CD8-positive, alpha-beta memory T cell (primary cell): ENCODE data around the gene RNF166. TPM values are rescaled to one million over a fixed set of nuclear protein-coding genes. Genes with fewer than 3 reads are reported as not detected.

Experiments
- CTCF ChIA-PET: fragments of 350-600 bp; sonication (Branson Sonifier 250); formaldehyde crosslinking; loops from one replicate; lab custom pipeline; 2021; ENCODE audit warnings: antibody characterized with exemption; lab: Charles Lee
- POLR2A ChIA-PET: fragments of 350-600 bp; sonication (Branson Sonifier 250); formaldehyde crosslinking; loops from one replicate; lab custom pipeline; 2021; ENCODE audit warnings: antibody characterized with exemption; lab: Charles Lee
- DNase-seq, 5 donors: peaks; one replicate each; pipeline versions ENCODE4 v3.0.0 to v3.0.0-alpha.2; 2020 to 2022; ENCODE audit warnings: mixed read lengths in 1 of 5
- H3K27ac ChIP-seq: one replicate; pipeline ENCODE4 v1.7.0; 2013; ENCODE audit warnings: low read depth, mild to moderate bottlenecking, low read length, moderate library complexity
- H3K27me3 ChIP-seq: 2 replicates; pipeline ENCODE4 v1.7.0; 2013; ENCODE audit warnings: low read length, mild to moderate bottlenecking; ENCODE audit not compliant: insufficient read depth, poor library complexity, severe bottlenecking
- H3K36me3 ChIP-seq: 2 replicates; pipeline ENCODE4 v1.7.0; 2013; ENCODE audit warnings: mild to moderate bottlenecking, low read length, moderate library complexity; ENCODE audit not compliant: insufficient read depth
- H3K4me1 ChIP-seq: 2 replicates; pipeline ENCODE4 v1.7.0; 2013; ENCODE audit warnings: mild to moderate bottlenecking, low read length, moderate library complexity; ENCODE audit not compliant: insufficient read depth
- H3K4me3 ChIP-seq: 2 replicates; pipeline ENCODE4 v1.7.0; 2013; ENCODE audit warnings: mild to moderate bottlenecking, low read length
- H3K9me3 ChIP-seq: 2 replicates; pipeline ENCODE4 v1.7.0; 2013; ENCODE audit warnings: mild to moderate bottlenecking, low read length
- H3K27ac Mint-ChIP-seq, 8 donors: one replicate each; pipeline ENCODE4 v1.8.0; 2020 to 2021; ENCODE audit warnings: mixed read lengths in 8 of 8, mild to moderate bottlenecking in 6 of 8, inconsistent platforms in 3 of 8, moderate library complexity in 3 of 8
- H3K27me3 Mint-ChIP-seq, 2 donors: one replicate each; pipeline ENCODE4 v1.8.0; 2020 to 2021; ENCODE audit warnings: mixed read lengths in 2 of 2, mild to moderate bottlenecking in 1 of 2, moderate library complexity in 1 of 2
- H3K36me3 Mint-ChIP-seq, 3 donors: one replicate each; pipeline ENCODE4 v1.8.0; 2020 to 2021; ENCODE audit warnings: mixed read lengths in 3 of 3, inconsistent platforms in 1 of 3, mild to moderate bottlenecking in 1 of 3
- H3K4me1 Mint-ChIP-seq, 3 donors: one replicate each; pipeline ENCODE4 v1.8.0; 2020 to 2021; ENCODE audit warnings: mixed read lengths in 3 of 3, inconsistent platforms in 1 of 3, mild to moderate bottlenecking in 1 of 3
- H3K4me3 Mint-ChIP-seq, 7 donors: one replicate each; pipeline ENCODE4 v1.8.0; 2020 to 2021; ENCODE audit warnings: mixed read lengths in 7 of 7, mild to moderate bottlenecking in 6 of 7, moderate library complexity in 4 of 7, inconsistent platforms in 2 of 7
- H3K9me3 Mint-ChIP-seq, 5 donors: one replicate each; pipeline ENCODE4 v1.8.0; 2020 to 2022; ENCODE audit warnings: mixed read lengths in 5 of 5, mild to moderate bottlenecking in 3 of 5, moderate library complexity in 2 of 5, inconsistent platforms in 1 of 5
- polyA plus RNA-seq: library from polyadenylated mRNA; unstranded; fragments of 300-500 nt; fragmentation: Illumina TruSeq; gene quantifications from one replicate; pipeline ENCODE4 v1.2.3, GENCODE V29; 2021
- total RNA-seq, 2 experiments: library from RNA; stranded (reverse); gene quantifications; one replicate each; pipeline ENCODE4 v1.2.3, GENCODE V29; 2021

RNF166 gene
- total and polyA plus RNA-seq, 3 experiments from 2014 or later: 51.7 to 122 (median 56.2) TPM

- Mint-ChIP-seq H3K4me3 (no peak overlapping the region), H3K4me1 (peaks cover 0 to 5% (median 1%) of the 10 kb centered on the region in 3 donors), H3K27me3 (peaks cover 0 to 5% of the 10 kb centered on the region in 2 donors), H3K27ac (no peak overlapping the region), H3K9me3 (no peaks in the 10 kb centered on the region), H3K36me3 (peaks cover 0 to 62% (median 5%) of the 10 kb centered on the region in 3 donors)
- H3K27ac ChIP-seq: no peak overlapping the region
- peaks cover 27% of the 10 kb centered on the region for H3K36me3 ChIP-seq
- H3K4me3 ChIP-seq: no peak overlapping the region
- H3K4me1 ChIP-seq: no peaks in the 10 kb centered on the region
- H3K9me3 ChIP-seq: no peaks in the 10 kb centered on the region
- POLR2A ChIA-PET: interaction anchor here (1.0 kb wide), 1 partner anchor 8 kb away, joined by 3 read pairs; no protein-coding TSS in a partner anchor
- CTCF ChIA-PET: interaction anchor here (0.6 to 2.4 kb wide), 5 partner anchors 8 to 22 kb away, joined by 3 to 7 read pairs (median 6); no protein-coding TSS in a partner anchor
- no peak for DNase-seq
- no peaks in the 10 kb centered on the region for H3K27me3 ChIP-seq
Observed at GRCh38 chr16:88715312-88716190, 9.3 kb upstream of the RNF166 start.

- Histone ChIP-seq H3K27me3 (no peaks in the 10 kb centered on the region), H3K36me3 (peaks cover 26% of the 10 kb centered on the region), H3K4me3 (no peak overlapping the region), H3K27ac (no peak overlapping the region), H3K4me1 (no peaks in the 10 kb centered on the region), H3K9me3 (no peaks in the 10 kb centered on the region)
- peaks cover 0 to 55% (median 5%) of the 10 kb centered on the region in 3 donors for H3K36me3 Mint-ChIP-seq
- H3K27ac Mint-ChIP-seq: no peak overlapping the region
- no peak for DNase-seq
- ChIA-PET POLR2A (interaction anchor here (0.5 to 0.6 kb wide), 2 partner anchors 71 to 132 kb away, joined by 3 to 5 read pairs; no protein-coding TSS in a partner anchor), CTCF (interaction anchor here (0.6 to 1.1 kb wide), 4 partner anchors 9 to 23 kb away, joined by 3 to 6 read pairs (median 3); no protein-coding TSS in a partner anchor)
- no peak overlapping the region for H3K4me3 Mint-ChIP-seq
- no peaks in the 10 kb centered on the region for H3K9me3 Mint-ChIP-seq
- peaks cover 0 to 6% (median 1%) of the 10 kb centered on the region in 3 donors for H3K4me1 Mint-ChIP-seq
- peaks cover 0 to 3% of the 10 kb centered on the region in 2 donors for H3K27me3 Mint-ChIP-seq
Observed at GRCh38 chr16:88714420-88715302, 8.5 kb upstream of the RNF166 start.

GRCh38 chr16:88713568-88714419 lies 7.6 kb upstream of the RNF166 start:
- no peaks in the 10 kb centered on the region for H3K9me3 ChIP-seq
- no peak overlapping the region for H3K4me3 ChIP-seq
- Mint-ChIP-seq H3K4me3 (no peak overlapping the region), H3K36me3 (peaks cover 0 to 46% (median 5%) of the 10 kb centered on the region in 3 donors), H3K9me3 (no peaks in the 10 kb centered on the region), H3K27ac (peak overlapping the region in 2 of 8 donors; percentile 64 to 78), H3K27me3 (peaks cover 0 to 3% of the 10 kb centered on the region in 2 donors), H3K4me1 (peaks cover 0 to 6% (median 1%) of the 10 kb centered on the region in 3 donors)
- DNase-seq: no peak
- H3K36me3 ChIP-seq: peaks cover 17% of the 10 kb centered on the region
- no peak overlapping the region for H3K27ac ChIP-seq
- no peaks in the 10 kb centered on the region for H3K27me3 ChIP-seq
- ChIA-PET POLR2A (interaction anchor here (0.5 to 0.6 kb wide), 2 partner anchors 72 to 131 kb away, joined by 3 to 5 read pairs; no protein-coding TSS in a partner anchor), CTCF (interaction anchor here (0.6 kb wide), 1 partner anchor 24 kb away, joined by 3 read pairs; no protein-coding TSS in a partner anchor)
- no peaks in the 10 kb centered on the region for H3K4me1 ChIP-seq

- POLR2A ChIA-PET: no interaction called here
- H3K9me3 ChIP-seq: no peaks in the 10 kb centered on the region
- Mint-ChIP-seq H3K27ac (peak overlapping the region in 1 of 8 donors; percentile 64), H3K27me3 (peaks cover 0 to 2% of the 10 kb centered on the region in 2 donors), H3K36me3 (peaks cover 0 to 39% (median 5%) of the 10 kb centered on the region in 3 donors), H3K4me3 (no peak overlapping the region), H3K4me1 (peaks cover 0 to 6% (median 1%) of the 10 kb centered on the region in 3 donors), H3K9me3 (no peaks in the 10 kb centered on the region)
- no peak overlapping the region for H3K4me3 ChIP-seq
- peaks cover 17% of the 10 kb centered on the region for H3K36me3 ChIP-seq
- CTCF ChIA-PET: no interaction called here
- no peak for DNase-seq
- no peaks in the 10 kb centered on the region for H3K27me3 ChIP-seq
- H3K4me1 ChIP-seq: no peaks in the 10 kb centered on the region
- no peak overlapping the region for H3K27ac ChIP-seq
Observed at GRCh38 chr16:88713054-88713453, 6.8 kb upstream of the RNF166 start.

- Mint-ChIP-seq H3K36me3 (peaks cover 0 to 34% (median 5%) of the 10 kb centered on the region in 3 donors), H3K27ac (no peak overlapping the region)
Observed at GRCh38 chr16:88712362-88712979, 6.3 kb upstream of the RNF166 start.

GRCh38 chr16:88711750-88712340 lies 5.6 kb upstream of the RNF166 start:
- H3K4me3 Mint-ChIP-seq: peak overlapping the region in 1 of 7 donors; percentile 54
- no peaks in the 10 kb centered on the region for H3K9me3 ChIP-seq
- ChIA-PET POLR2A (no interaction called here), CTCF (no interaction called here)
- peaks cover 10% of the 10 kb centered on the region for H3K36me3 ChIP-seq
- no peak for DNase-seq
- peaks cover 9 to 18% (median 10%) of the 10 kb centered on the region in 3 donors for H3K4me1 Mint-ChIP-seq
- H3K4me3 ChIP-seq: no peak overlapping the region
- peaks cover 8% of the 10 kb centered on the region for H3K4me1 ChIP-seq
- H3K36me3 Mint-ChIP-seq: peaks cover 0 to 28% (median 0%) of the 10 kb centered on the region in 3 donors
- no peaks in the 10 kb centered on the region for H3K27me3 Mint-ChIP-seq
- H3K9me3 Mint-ChIP-seq: no peaks in the 10 kb centered on the region
- no peak overlapping the region for H3K27ac ChIP-seq
- no peaks in the 10 kb centered on the region for H3K27me3 ChIP-seq
- peak overlapping the region in 2 of 8 donors; percentile 32 to 66 for H3K27ac Mint-ChIP-seq

More at GRCh38 chr16:88712362-88712979, 6.3 kb upstream of the RNF166 start:
- no peak for DNase-seq
- Histone ChIP-seq H3K4me1 (peaks cover 2% of the 10 kb centered on the region), H3K27ac (no peak overlapping the region), H3K36me3 (peaks cover 16% of the 10 kb centered on the region), H3K9me3 (no peaks in the 10 kb centered on the region), H3K27me3 (no peaks in the 10 kb centered on the region), H3K4me3 (no peak overlapping the region)
- peaks cover 0 to 2% of the 10 kb centered on the region in 2 donors for H3K27me3 Mint-ChIP-seq
- no peaks in the 10 kb centered on the region for H3K9me3 Mint-ChIP-seq
- H3K4me1 Mint-ChIP-seq: peaks cover 2 to 12% (median 4%) of the 10 kb centered on the region in 3 donors
- no peak overlapping the region for H3K4me3 Mint-ChIP-seq
- POLR2A ChIA-PET: no interaction called here
- CTCF ChIA-PET: no interaction called here
